Measurements from ENCODE around the gene STK17B.

GRCh38 chr2:196208915-196209314, 37.5 kb upstream of the STK17B start:
- no peak for TF ChIP-seq CTCF (conservative IDR thresholded peaks at IDR 0.05; ENCODE audit: low read depth in 2 of 2)
- TF ChIP-seq POLR2AphosphoS5 (IDR thresholded peaks at IDR 0.05; ENCODE audit: low read depth): no peak
- TF ChIP-seq REST (IDR thresholded peaks at IDR 0.05; ENCODE audit: unreplicated experiment): no peak
- no peak for TF ChIP-seq JUNB (IDR thresholded peaks at IDR 0.05; ENCODE audit: unreplicated experiment)

Data from GM23338 (cell line).